NB4 (cell line): ENCODE data around the gene NOX5.
"Not testable (repeated sequence)": the region's sequence is repeated elsewhere in the genome, so short reads cannot be mapped to it uniquely, and the experiment has no call there.

ENCODE experiments used
- CTCF ChIP-seq: IDR thresholded peaks from one replicate; pipeline ENCODE4 v1.5.1; 2012; ENCODE audit warnings: low read depth, low read length
- MYC ChIP-seq: IDR thresholded peaks from 2 replicates; pipeline ENCODE4 v1.6.1; 2011; ENCODE audit warnings: low read depth, low read length
- POLR2A ChIP-seq: IDR thresholded peaks from 2 replicates; pipeline ENCODE4 v1.6.1; 2011; ENCODE audit warnings: mild to moderate bottlenecking; ENCODE audit not compliant: insufficient read length; ENCODE audit errors: extremely low read depth

GRCh38 chr15:69069290-69069689, 54.8 kb downstream of the NOX5 start:
- TF ChIP-seq CTCF, POLR2A, MYC: not testable (repeated sequence)
